Stimulated activated CD8-positive, alpha-beta memory T cell treated with anti-CD3 and anti-CD28 coated beads, Interleukin-15, amount 100 ng/mL, for 48 hours (primary cell): ENCODE results near the gene DNAJC13.

Experiments used
- DNase-seq, 2 donors: peaks; one replicate each; pipeline ENCODE4 v3.0.0-alpha.2; 2020; ENCODE audit warnings: low read depth in 2 of 2

DNAJC13 gene

GRCh38 chr3:132461544-132461943 is 44.2 kb downstream of the DNAJC13 start:
- no peak for DNase-seq

- no peak for DNase-seq
Observed at GRCh38 chr3:132464066-132464465, 46.8 kb downstream of the DNAJC13 start.

GRCh38 chr3:132469326-132469725 is 52.0 kb downstream of the DNAJC13 start:
- DNase-seq: no peak

- no peak for DNase-seq
Observed at GRCh38 chr3:132486099-132486498, 68.8 kb downstream of the DNAJC13 start.

- DNase-seq: no peak
Observed at GRCh38 chr3:132488151-132488550, 70.8 kb downstream of the DNAJC13 start.

- no peak for DNase-seq
Observed at GRCh38 chr3:132499071-132499470, 81.8 kb downstream of the DNAJC13 start.

GRCh38 chr3:132503559-132503958 is 86.3 kb downstream of the DNAJC13 start:
- no peak for DNase-seq

GRCh38 chr3:132504375-132504933 is 87.2 kb downstream of the DNAJC13 start:
- no peak for DNase-seq

- no peak for DNase-seq
Observed at GRCh38 chr3:132507657-132508056, 90.4 kb downstream of the DNAJC13 start.

- no peak for DNase-seq
Observed at GRCh38 chr3:132509096-132509495, 91.8 kb downstream of the DNAJC13 start.

GRCh38 chr3:132509506-132509905 is 92.2 kb downstream of the DNAJC13 start:
- DNase-seq: no peak

- DNase-seq: no peak
Observed at GRCh38 chr3:132513057-132513456, 95.8 kb downstream of the DNAJC13 start.

GRCh38 chr3:132517311-132517710 is 100.0 kb downstream of the DNAJC13 start:
- no peak for DNase-seq

GRCh38 chr3:132519914-132520313 is 102.6 kb downstream of the DNAJC13 start:
- DNase-seq: no peak

GRCh38 chr3:132521901-132522300 is 104.6 kb downstream of the DNAJC13 start:
- no peak for DNase-seq

- DNase-seq: no peak
Observed at GRCh38 chr3:132522353-132522752, 105.1 kb downstream of the DNAJC13 start.

GRCh38 chr3:132530624-132531023 is 113.3 kb downstream of the DNAJC13 start:
- DNase-seq: no peak

GRCh38 chr3:132535575-132536441 is 118.5 kb downstream of the DNAJC13 start:
- no peak for DNase-seq

GRCh38 chr3:132536442-132537153 is 119.3 kb downstream of the DNAJC13 start:
- DNase-seq: no peak

GRCh38 chr3:132537297-132537696 is 120.0 kb downstream of the DNAJC13 start:
- DNase-seq: no peak

- no peak for DNase-seq
Observed at GRCh38 chr3:132538072-132538471, 120.8 kb downstream of the DNAJC13 start.

GRCh38 chr3:132539681-132540080 is 122.4 kb downstream of the DNAJC13 start:
- no peak for DNase-seq

- DNase-seq: no peak
Observed at GRCh38 chr3:132542577-132542976, 125.3 kb downstream of the DNAJC13 start.
